KOPT-K1 (cell line): ENCODE results near the gene DNAL1.

Experiments used
- H3K27ac ChIP-seq: fragments of 200-600 bp; sonication (generic); 2 replicates; pipeline ENCODE4 v1.5.1; 2016; ENCODE audit warnings: antibody characterized with exemption, mild to moderate bottlenecking, low read depth, low read length; ENCODE audit not compliant: poor library complexity, severe bottlenecking
- H3K36me3 ChIP-seq: fragments of 200-600 bp; sonication (generic); 2 replicates; pipeline ENCODE4 v1.5.1; 2017; ENCODE audit warnings: antibody characterized with exemption, mild to moderate bottlenecking, low read length, moderate library complexity; ENCODE audit not compliant: insufficient read depth
- H3K9me3 ChIP-seq: fragments of 200-600 bp; sonication (generic); 2 replicates; pipeline ENCODE4 v1.5.1; 2017; ENCODE audit warnings: antibody characterized with exemption, low read length, mild to moderate bottlenecking; ENCODE audit not compliant: insufficient read depth, poor library complexity, severe bottlenecking

Gene DNAL1

DNA sequence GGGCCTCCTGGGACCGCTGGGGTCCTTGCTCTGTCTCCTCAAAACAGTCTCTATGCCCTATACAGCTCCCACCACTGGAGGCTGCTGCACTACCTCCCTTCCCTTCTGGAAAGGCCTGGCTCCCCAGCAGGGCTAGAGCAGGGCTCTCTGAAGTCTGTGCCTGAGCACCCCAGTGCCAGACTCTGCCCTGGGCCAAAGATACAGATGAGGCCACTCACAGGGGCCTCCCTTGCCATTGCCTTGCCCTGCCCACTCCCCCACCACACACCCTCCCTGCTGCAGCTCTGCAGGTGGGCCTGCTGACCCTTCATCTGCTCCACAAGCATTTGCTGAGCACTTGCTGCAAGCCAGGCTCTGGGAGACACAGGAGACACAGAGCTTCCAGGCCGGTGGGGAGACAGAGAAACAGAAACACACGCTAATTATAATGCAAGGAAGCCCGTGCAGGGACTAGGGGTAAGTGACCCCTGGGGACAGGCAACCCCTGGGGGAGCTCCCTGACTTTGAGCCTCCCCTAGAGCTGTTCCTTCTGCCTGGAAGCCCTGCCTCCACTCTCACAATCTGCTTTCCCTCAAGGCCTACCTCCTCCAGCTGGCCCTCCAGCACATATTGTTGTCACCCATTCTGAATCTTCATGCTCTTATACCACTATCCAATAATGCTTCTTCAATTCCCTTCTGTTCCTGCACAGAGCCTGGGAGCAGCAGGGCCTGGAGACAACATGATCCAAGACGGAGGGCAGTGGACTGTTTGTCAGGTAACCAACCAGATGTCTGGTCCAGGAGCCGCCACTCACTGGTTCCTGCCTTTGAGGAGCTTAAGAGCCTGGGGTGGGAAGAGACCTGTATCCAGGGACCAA is 102.0 kb downstream of the DNAL1 start:
- H3K27ac ChIP-seq: peak overlapping the region; percentile 97
- H3K36me3 ChIP-seq: no peaks in the 10 kb centered on the region
- no peaks in the 10 kb centered on the region for H3K9me3 ChIP-seq

- peak overlapping the region; percentile 97 for H3K27ac ChIP-seq
- no peaks in the 10 kb centered on the region for H3K9me3 ChIP-seq
- H3K36me3 ChIP-seq: no peaks in the 10 kb centered on the region
These were observed 102.8 kb downstream of the DNAL1 start for GRCh38 chr14:73747379-73748211.

DNA sequence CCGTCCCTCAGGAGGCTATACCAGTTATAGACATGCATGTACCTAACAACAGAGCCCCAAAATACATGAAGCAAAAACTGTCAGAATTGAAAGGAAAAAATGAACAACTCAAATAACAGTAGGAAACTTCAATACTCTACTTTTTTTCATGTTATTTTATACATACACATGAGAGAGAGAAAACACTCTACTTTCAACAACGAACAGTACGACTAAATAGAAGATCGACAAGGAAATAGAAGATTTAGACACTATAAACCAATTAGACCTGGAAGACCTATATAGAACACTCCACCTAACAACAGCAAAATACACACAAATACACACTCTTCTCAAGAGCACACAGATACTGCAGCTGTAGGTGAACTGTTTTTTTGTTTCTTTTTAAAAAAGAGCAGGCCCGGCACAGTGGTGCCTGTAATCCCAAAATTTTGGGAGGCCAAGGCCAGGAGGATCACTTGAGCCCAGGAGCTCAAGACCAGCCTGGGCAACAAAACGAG is 104.1 kb downstream of the DNAL1 start:
- H3K36me3 ChIP-seq: no peaks in the 10 kb centered on the region

DNA sequence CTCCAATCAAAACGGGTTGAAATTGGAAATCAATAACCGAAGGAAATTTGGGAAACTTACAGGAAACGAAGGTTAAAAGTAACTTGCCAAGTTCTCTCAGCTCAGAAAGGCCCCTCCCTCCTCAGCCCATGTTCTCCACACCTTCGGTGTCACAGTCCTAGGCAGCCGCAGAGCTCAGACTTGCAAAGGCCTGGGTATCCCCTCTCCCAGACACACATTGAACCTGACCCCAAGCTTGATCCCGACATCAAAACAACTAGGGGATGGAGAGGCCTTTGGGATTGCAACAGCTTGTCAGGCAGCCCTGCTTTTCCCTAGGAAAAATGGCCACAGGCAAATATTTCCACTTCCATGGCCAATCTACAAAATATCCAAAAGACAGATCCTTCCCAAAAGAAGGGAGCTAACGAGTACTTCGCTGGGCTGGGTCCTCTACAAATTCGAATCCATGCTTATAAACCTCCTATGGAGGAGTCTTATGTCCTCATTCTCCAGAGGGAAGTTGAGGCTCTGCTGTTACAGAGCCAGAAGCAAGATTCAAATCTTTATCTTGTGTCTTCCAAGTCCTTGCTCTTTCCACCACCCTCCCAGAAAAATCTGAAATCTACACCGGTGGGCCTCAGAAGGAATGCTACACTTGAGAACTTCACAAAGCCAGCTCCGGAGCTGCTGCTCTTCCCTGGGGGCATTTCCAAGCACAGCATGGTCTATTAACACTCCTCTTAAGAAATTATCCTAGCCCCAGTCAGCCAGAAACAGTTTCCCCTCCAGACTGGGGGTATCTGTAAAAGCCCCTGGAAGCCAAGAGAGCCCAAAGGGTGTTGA is 105.1 kb downstream of the DNAL1 start:
- no peaks in the 10 kb centered on the region for H3K9me3 ChIP-seq
- H3K27ac ChIP-seq: peak overlapping the region; percentile 21
- no peaks in the 10 kb centered on the region for H3K36me3 ChIP-seq

More for the DNA sequence above, 104.1 kb downstream of the DNAL1 start:
- H3K9me3 ChIP-seq: no peaks in the 10 kb centered on the region
- peak overlapping the region; percentile 2 for H3K27ac ChIP-seq

- no peaks in the 10 kb centered on the region for H3K9me3 ChIP-seq
- peak overlapping the region; percentile 21 for H3K27ac ChIP-seq
- H3K36me3 ChIP-seq: no peaks in the 10 kb centered on the region
These were observed 105.7 kb downstream of the DNAL1 start for GRCh38 chr14:73750531-73750901.

DNA sequence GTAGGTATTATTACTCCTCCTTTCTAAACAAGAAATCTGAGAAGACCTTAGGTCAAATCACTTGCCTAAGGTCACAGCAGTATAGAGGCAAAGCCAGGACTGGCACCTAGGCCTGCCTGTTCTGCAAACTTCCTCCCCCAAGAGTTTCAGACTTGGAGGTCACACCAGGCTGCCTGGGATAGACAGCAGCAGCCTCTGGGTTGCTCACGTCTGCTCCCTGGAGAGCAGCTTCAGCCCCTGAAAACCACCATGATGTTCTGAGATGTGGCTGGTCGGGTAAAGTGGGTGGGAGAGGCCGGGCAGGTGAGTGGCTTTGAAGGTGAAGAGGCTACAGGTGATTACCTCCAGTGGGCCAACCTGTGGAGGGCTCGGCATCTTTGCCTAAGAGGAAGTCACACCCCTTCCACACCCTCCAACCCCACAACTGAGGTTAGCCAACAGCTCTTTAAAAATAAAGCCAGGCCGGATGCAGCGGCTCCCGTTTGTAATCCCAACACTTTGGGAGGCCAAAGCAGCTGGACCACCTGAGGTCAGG is 106.4 kb downstream of the DNAL1 start:
- peak overlapping the region; percentile 87 for H3K27ac ChIP-seq
- no peaks in the 10 kb centered on the region for H3K36me3 ChIP-seq
- no peaks in the 10 kb centered on the region for H3K9me3 ChIP-seq

GRCh38 chr14:73752297-73752992 is 107.7 kb downstream of the DNAL1 start:
- peak overlapping the region; percentile 87 for H3K27ac ChIP-seq

More at GRCh38 chr14:73752297-73752992, 107.7 kb downstream of the DNAL1 start:
- Histone ChIP-seq H3K9me3 (no peaks in the 10 kb centered on the region), H3K36me3 (no peaks in the 10 kb centered on the region)
